SK-N-SH (cell line): ENCODE results near the gene FEZF2. TPM values are rescaled to one million over a fixed set of nuclear protein-coding genes. Genes with fewer than 3 reads are reported as not detected.

Experiments
- CTCF ChIA-PET: fragments of 300-600, 350-600 bp; formaldehyde crosslinking; extraction: SDS; loops from one replicate; lab custom pipeline; 2021; lab: Yijun Ruan, JAX
- POLR2A ChIA-PET: fragments of 350-600 bp; sonication (Branson Sonifier 250); formaldehyde crosslinking; extraction: SDS; loops from one replicate; lab custom pipeline; 2020; ENCODE audit warnings: antibody characterized with exemption, inconsistent platforms; lab: Yijun Ruan, JAX
- DNase-seq: peaks from one replicate; pipeline ENCODE4 v3.0.0; 2012
- H2AFZ ChIP-seq: fragments of 200-600 bp; sonication (generic); 2 replicates; pipeline ENCODE4 v1.8.1; 2016; ENCODE audit warnings: antibody characterized with exemption, mild to moderate bottlenecking, low read depth
- H3F3A ChIP-seq: fragments of 200-600 bp; sonication (generic); replicated peaks from 2 replicates; pipeline ENCODE3; 2016; ENCODE audit warnings: antibody characterized with exemption, mild to moderate bottlenecking; ENCODE audit not compliant: insufficient read depth
- H3K27ac ChIP-seq, 2 experiments: fragments of 200-500 bp in 1 of 2; fragments of 200-600 bp in 1 of 2; sonication (Bioruptor generic) in 1 of 2; sonication (generic), shearing (Covaris generic) in 1 of 2; 2 replicates each; pipeline versions ENCODE4 v1.5.1 to v1.6.1; 2014 to 2016; ENCODE audit warnings: low read depth in 2 of 2, inconsistent platforms in 1 of 2, low read length in 1 of 2, mild to moderate bottlenecking in 1 of 2, mixed read lengths in 1 of 2
- H3K27me3 ChIP-seq: fragments of 200-600 bp; sonication (generic), shearing (Covaris generic); 2 replicates; pipeline ENCODE4 v1.6.1; 2016; ENCODE audit warnings: mixed run types; ENCODE audit not compliant: insufficient read depth
- H3K36me3 ChIP-seq, 2 experiments: fragments of 200-500 bp in 1 of 2; fragments of 200-600 bp in 1 of 2; sonication (Bioruptor generic) in 1 of 2; sonication (generic) in 1 of 2; replicated peaks in 1 of 2; 2 replicates each; pipeline versions ENCODE3 to v1.5.1; 2014 to 2016; ENCODE audit warnings: low read length in 1 of 2, mild to moderate bottlenecking in 1 of 2; ENCODE audit not compliant: insufficient read depth in 2 of 2, control insufficient read depth in 1 of 2
- H3K4me1 ChIP-seq, 2 experiments: fragments of 200-500 bp in 1 of 2; fragments of 200-600 bp in 1 of 2; sonication (Bioruptor generic) in 1 of 2; sonication (generic), shearing (Covaris generic) in 1 of 2; 2 replicates each; pipeline versions ENCODE4 v1.5.1 to v1.6.1; 2014 to 2016; ENCODE audit warnings: low read depth in 1 of 2, low read length in 1 of 2, mixed run types in 1 of 2; ENCODE audit not compliant: insufficient read depth in 2 of 2, control insufficient read depth in 1 of 2
- H3K4me2 ChIP-seq: fragments of 200-600 bp; sonication (generic), shearing (Covaris generic); 2 replicates; pipeline ENCODE4 v1.6.1; 2017; ENCODE audit warnings: mixed run types
- H3K4me3 ChIP-seq, 2 experiments: fragments of 200-500 bp in 1 of 2; fragments of 200-600 bp in 1 of 2; sonication (Bioruptor generic) in 1 of 2; sonication (generic), shearing (Covaris generic) in 1 of 2; 2 replicates each; pipeline versions ENCODE4 v1.5.1 to v1.8.1; 2014 to 2016; ENCODE audit warnings: low read depth in 2 of 2, inconsistent platforms in 1 of 2, low read length in 1 of 2, mild to moderate bottlenecking in 1 of 2, mixed read lengths in 1 of 2, moderate library complexity in 1 of 2
- H3K79me2 ChIP-seq: fragments of 200-600 bp; sonication (generic); 2 replicates; pipeline ENCODE4 v1.8.1; 2017; ENCODE audit warnings: mild to moderate bottlenecking; ENCODE audit not compliant: insufficient read depth
- H3K9ac ChIP-seq: fragments of 200-600 bp; sonication (generic); 2 replicates; pipeline ENCODE4 v1.6.1; 2017; ENCODE audit warnings: mixed run types
- H3K9me2 ChIP-seq: fragments of 200-600 bp; sonication (generic); 2 replicates; pipeline ENCODE4 v1.6.1; 2017; ENCODE audit warnings: mixed run types
- H3K9me3 ChIP-seq: fragments of 200-600 bp; sonication (generic); 2 replicates; pipeline ENCODE4 v1.6.1; 2017; ENCODE audit warnings: mixed run types, mild to moderate bottlenecking, moderate library complexity
- H4K20me1 ChIP-seq: fragments of 200-600 bp; sonication (generic); 2 replicates; pipeline ENCODE4 v1.6.1; 2017; ENCODE audit warnings: mild to moderate bottlenecking, mixed run types; ENCODE audit not compliant: insufficient read depth
- ELF1 ChIP-seq: IDR thresholded peaks from 2 replicates; pipeline ENCODE4 v1.4.0; 2012
- EP300 ChIP-seq, 2 experiments: IDR thresholded peaks; 2 replicates each; pipeline versions ENCODE4 v1.4.0 to v1.6.1; 2012; ENCODE audit warnings: borderline replicate concordance in 1 of 2, low read depth in 1 of 2, low read length in 1 of 2
- EZH2phosphoT487 ChIP-seq: fragments of 200-600 bp; sonication (generic); IDR thresholded peaks from 2 replicates; pipeline ENCODE4 v1.6.1; 2017; ENCODE audit warnings: low read depth, mixed run types, mild to moderate bottlenecking, antibody characterized with exemption, moderate library complexity, borderline replicate concordance
- FOSL2 ChIP-seq: IDR thresholded peaks from 2 replicates; pipeline ENCODE4 v1.4.0; 2012; ENCODE audit warnings: low read depth, mild to moderate bottlenecking, moderate library complexity, borderline replicate concordance
- FOXJ3 ChIP-seq: sonication (generic); formaldehyde crosslinking; IDR thresholded peaks from 2 replicates; pipeline ENCODE4 v1.5.1; 2020; ENCODE audit warnings: mild to moderate bottlenecking, missing genetic modification reagents
- FOXM1 ChIP-seq: IDR thresholded peaks from 2 replicates; pipeline ENCODE4 v1.4.0; 2012; ENCODE audit warnings: low read depth, mild to moderate bottlenecking
- GABPA ChIP-seq: IDR thresholded peaks from 2 replicates; pipeline ENCODE4 v1.4.0; 2012; ENCODE audit warnings: low read depth, mild to moderate bottlenecking
- GATA2 ChIP-seq: sonication (generic); formaldehyde crosslinking; IDR thresholded peaks from 2 replicates; pipeline ENCODE4 v1.5.0; 2020; ENCODE audit warnings: mild to moderate bottlenecking, missing genetic modification reagents
- JUND ChIP-seq: IDR thresholded peaks from 2 replicates; pipeline ENCODE4 v1.4.0; 2012
- MEF2A ChIP-seq: IDR thresholded peaks from 2 replicates; pipeline ENCODE4 v1.4.0; 2012; ENCODE audit warnings: low read depth, borderline replicate concordance
- MXI1 ChIP-seq: IDR thresholded peaks from 2 replicates; pipeline ENCODE4 v1.6.1; 2012; ENCODE audit warnings: mild to moderate bottlenecking, low read depth, low read length, improper control_type of control experiment
- NRF1 ChIP-seq: IDR thresholded peaks from 2 replicates; pipeline ENCODE4 v1.6.1; 2012; ENCODE audit warnings: low read depth, mild to moderate bottlenecking, low read length
- RCOR1 ChIP-seq: fragments of 150-350 bp; IDR thresholded peaks from 2 replicates; pipeline ENCODE4 v1.6.1; 2017; ENCODE audit warnings: antibody characterized with exemption, low read length
- TAF1 ChIP-seq: IDR thresholded peaks from 2 replicates; pipeline ENCODE4 v1.6.1; 2012; ENCODE audit warnings: low read depth, mild to moderate bottlenecking, low read length, moderate library complexity, borderline replicate concordance
- TEAD4 ChIP-seq: IDR thresholded peaks from 2 replicates; pipeline ENCODE4 v1.4.0; 2012; ENCODE audit warnings: mild to moderate bottlenecking, borderline replicate concordance; ENCODE audit not compliant: insufficient read depth
- YY1 ChIP-seq: IDR thresholded peaks from 2 replicates; pipeline ENCODE4 v1.4.0; 2012; ENCODE audit warnings: low read depth, mild to moderate bottlenecking
- WGBS: methylation state at CpG from one replicate; pipeline ENCODE4 v1.1.6; 2017; ENCODE audit warnings: low lambda C conversion rate; 5-methylcytosine and 5-hydroxymethylcytosine counted together
- polyA plus RNA-seq, 3 experiments: library from polyadenylated mRNA; depleted of rRNA; stranded (reverse); fragments of >200 nt; gene quantifications; 2 replicates each; pipeline ENCODE4 v1.2.3, GENCODE V29; 2012
- TF ChIP-seq, protein P1 (sequence below): IDR thresholded peaks from 2 replicates; pipeline ENCODE4 v1.4.0; 2012; ENCODE audit warnings: low read depth
- TF ChIP-seq, protein P2 (sequence below): fragments of 150-350 bp; IDR thresholded peaks from 2 replicates; pipeline ENCODE4 v1.6.1; 2016; ENCODE audit warnings: mild to moderate bottlenecking, low read depth, low read length
- TF ChIP-seq, protein P3 (sequence below): fragments of 150-350 bp; IDR thresholded peaks from 2 replicates; pipeline ENCODE4 v1.6.1; 2017; ENCODE audit warnings: antibody characterized with exemption, low read length, low read depth, borderline replicate concordance
- TF ChIP-seq, protein P4 (sequence below): IDR thresholded peaks from 2 replicates; pipeline ENCODE4 v1.4.0; 2012; ENCODE audit warnings: low read depth, borderline replicate concordance

The FEZF2 gene
- polyA plus RNA-seq, 1 of the 3 experiments (the other 2 are of a cell fraction): not detected

DNA sequence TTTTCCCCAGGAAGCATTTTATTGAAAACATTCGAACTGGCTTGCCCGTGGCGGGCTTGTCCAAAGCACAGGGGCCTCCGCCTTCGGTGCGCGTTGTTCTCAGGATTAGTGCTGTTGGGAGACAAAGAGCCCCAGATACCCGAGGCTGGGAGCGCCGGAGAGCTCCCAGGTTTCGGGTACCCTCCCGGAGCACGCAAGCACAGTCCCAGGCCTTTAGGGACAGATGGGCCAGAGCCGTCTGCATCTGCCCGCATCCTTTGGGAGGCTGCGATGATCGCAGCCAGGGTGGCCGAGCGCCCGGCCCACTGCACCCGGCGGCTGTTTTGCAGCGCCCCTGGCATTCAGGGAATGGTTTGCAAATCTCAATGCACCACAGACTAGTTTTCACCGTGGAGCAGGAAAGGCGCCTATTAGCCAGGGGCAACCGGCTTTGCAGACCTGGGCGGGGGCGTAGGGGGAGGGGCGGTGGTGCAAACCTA lies 5.0 kb upstream of the FEZF2 start:
- Histone ChIP-seq H3K9me3 (no peaks in the 10 kb centered on the region; the same call in 1 of the 2 replicates), H3K9me2 (no peaks in the 10 kb centered on the region), H3K79me2 (no peaks in the 10 kb centered on the region), H3K36me3 (no peaks in the 10 kb centered on the region), H3F3A (no peaks in the 10 kb centered on the region), H3K4me1 (peaks cover 0 to 4% of the 10 kb centered on the region in 2 experiments; a peak in 1 of 4 replicates), H2AFZ (no peak overlapping the region), H3K9ac (no peak overlapping the region), H4K20me1 (no peaks in the 10 kb centered on the region), H3K4me2 (peak overlapping the region; percentile 60; the same call in 1 of the 2 replicates), H3K27ac (no peak overlapping the region), H3K4me3 (peak overlapping the region; percentile 7 to 12; a peak in 1 of 4 replicates), H3K27me3 (peaks cover 75% of the 10 kb centered on the region)
- TF ChIP-seq GABPA (no peak), FOSL2 (no peak), EP300 (IDR thresholded peaks at IDR 0.05; ENCODE audit: borderline replicate concordance in 1 of 2, low read depth in 1 of 2, low read length in 1 of 2) (no peak), YY1 (no peak), MEF2A (no peak), MXI1 (no peak), JUND (no peak), NRF1 (no peak), GATA2 (CRISPR knock-in tag) (no peak), EZH2phosphoT487 (no peak), FOXM1 (no peak), ELF1 (no peak), RCOR1 (no peak), TAF1 (no peak), TEAD4 (no peak), FOXJ3 (CRISPR knock-in tag) (no peak)
- TF ChIP-seq, protein P1, sequence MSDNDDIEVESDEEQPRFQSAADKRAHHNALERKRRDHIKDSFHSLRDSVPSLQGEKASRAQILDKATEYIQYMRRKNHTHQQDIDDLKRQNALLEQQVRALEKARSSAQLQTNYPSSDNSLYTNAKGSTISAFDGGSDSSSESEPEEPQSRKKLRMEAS: no peak
- TF ChIP-seq, protein P2, sequence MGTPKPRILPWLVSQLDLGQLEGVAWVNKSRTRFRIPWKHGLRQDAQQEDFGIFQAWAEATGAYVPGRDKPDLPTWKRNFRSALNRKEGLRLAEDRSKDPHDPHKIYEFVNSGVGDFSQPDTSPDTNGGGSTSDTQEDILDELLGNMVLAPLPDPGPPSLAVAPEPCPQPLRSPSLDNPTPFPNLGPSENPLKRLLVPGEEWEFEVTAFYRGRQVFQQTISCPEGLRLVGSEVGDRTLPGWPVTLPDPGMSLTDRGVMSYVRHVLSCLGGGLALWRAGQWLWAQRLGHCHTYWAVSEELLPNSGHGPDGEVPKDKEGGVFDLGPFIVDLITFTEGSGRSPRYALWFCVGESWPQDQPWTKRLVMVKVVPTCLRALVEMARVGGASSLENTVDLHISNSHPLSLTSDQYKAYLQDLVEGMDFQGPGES: no peak
- TF ChIP-seq, protein P3, sequence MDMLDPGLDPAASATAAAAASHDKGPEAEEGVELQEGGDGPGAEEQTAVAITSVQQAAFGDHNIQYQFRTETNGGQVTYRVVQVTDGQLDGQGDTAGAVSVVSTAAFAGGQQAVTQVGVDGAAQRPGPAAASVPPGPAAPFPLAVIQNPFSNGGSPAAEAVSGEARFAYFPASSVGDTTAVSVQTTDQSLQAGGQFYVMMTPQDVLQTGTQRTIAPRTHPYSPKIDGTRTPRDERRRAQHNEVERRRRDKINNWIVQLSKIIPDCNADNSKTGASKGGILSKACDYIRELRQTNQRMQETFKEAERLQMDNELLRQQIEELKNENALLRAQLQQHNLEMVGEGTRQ: no peak
- TF ChIP-seq, protein P4, sequence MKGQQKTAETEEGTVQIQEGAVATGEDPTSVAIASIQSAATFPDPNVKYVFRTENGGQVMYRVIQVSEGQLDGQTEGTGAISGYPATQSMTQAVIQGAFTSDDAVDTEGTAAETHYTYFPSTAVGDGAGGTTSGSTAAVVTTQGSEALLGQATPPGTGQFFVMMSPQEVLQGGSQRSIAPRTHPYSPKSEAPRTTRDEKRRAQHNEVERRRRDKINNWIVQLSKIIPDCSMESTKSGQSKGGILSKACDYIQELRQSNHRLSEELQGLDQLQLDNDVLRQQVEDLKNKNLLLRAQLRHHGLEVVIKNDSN: no peak
- ChIA-PET CTCF (no interaction called here), POLR2A (no interaction called here)
- 14% methylated on average over 21 of the region's 29 CpGs for WGBS
- DNase-seq: peak; percentile 69
